Diencephalon (tissue), 1 donor: ENCODE data around the gene NRCAM. TPM values are rescaled to one million over a fixed set of nuclear protein-coding genes. Genes with fewer than 3 reads are reported as not detected.

Experiments
- total RNA-seq: library from RNA; depleted of rRNA; stranded (reverse); fragments of >200 nt; gene quantifications from one replicate; pipeline ENCODE4 v1.2.3, GENCODE V29; 2014

NRCAM gene
- 205 TPM for total RNA-seq

DNA sequence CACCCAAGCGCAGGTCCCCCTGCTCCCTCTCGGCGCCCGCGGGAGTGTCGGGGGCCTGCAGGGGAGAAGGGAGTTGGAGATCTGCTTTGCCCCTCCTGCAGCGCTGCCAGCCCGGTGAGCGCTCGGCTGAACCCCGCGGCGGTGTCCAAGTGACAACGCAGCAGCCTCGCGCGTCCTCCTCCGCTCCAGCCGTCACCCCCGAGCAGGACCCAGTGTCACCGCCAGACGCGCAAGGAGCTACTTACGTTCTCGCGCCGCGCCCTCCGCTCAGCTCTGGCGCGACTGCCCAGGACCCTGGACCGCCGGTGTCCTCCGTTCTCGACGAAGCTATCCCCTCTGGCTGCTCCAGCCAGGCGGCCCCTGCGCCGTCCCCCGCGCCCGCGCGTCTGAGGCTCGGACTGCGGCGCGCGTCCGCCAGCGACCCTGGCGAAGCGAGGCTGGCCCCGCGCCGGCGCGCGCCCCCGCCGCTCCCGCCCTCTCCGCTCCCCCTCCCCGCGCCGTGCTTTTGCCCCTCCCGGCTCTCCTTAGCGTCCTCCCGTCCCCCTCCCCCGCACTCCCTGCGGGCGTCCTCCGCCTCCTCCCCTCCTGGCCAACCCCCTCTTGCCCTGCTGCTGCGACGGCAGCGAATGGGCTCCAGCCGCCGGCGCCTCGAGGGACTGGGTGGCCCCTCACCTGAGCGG lies at the start of gene NRCAM:
Gene NRCAM, minus strand, starts transcription at position 439 of the 680 bp plus-strand sequence. CDS start 216,372 bp downstream, outside the sequence.

DNA sequence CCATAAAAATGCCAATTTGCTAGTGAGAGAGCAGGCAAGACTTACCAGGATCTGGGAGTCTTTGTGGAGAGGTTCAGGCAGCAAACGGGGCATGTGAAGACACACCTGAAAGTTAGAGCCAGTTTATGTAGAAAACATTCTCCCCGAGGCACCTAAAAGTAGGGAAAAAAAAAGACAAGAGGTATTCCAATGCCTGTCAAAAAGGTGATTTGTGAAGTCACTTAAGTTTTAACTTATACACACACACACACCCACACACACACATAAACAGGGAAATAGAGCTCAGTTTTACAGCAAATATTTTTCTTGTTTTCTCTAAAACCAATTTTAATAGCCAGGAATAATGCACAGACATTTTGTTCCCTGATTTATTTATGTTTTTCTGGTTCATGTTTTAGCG lies 326.0 kb downstream of the NRCAM start, which contains the start of gene LAMB4:
Gene LAMB4, minus strand, starts transcription at position 101 of the 400 bp plus-strand sequence. CDS start 7,197 bp downstream, outside the sequence.

Other genes starting within 250 kb of the NRCAM start
- gene PNPLA8, start 69.7 kb upstream of the NRCAM start, total RNA-seq = 81.4 TPM
- gene THAP5, start 113.3 kb upstream of the NRCAM start, total RNA-seq = 60.2 TPM
- 56.7 TPM for gene DNAJB9, start 113.4 kb upstream of the NRCAM start, total RNA-seq